GM18511 (cell line): ENCODE measurements around the gene SH3RF2.
A peak's percentile ranks its signal among the peaks of the same experiment; 100 is the strongest.
"Not testable (repeated sequence)": the region's sequence is repeated elsewhere in the genome, so short reads cannot be mapped to it uniquely, and the experiment has no call there.

Source experiments
- ATAC-seq: cut with Tn5 transposase; IDR thresholded peaks from one replicate; pipeline ENCODE4 v1.9.1; 2021; ENCODE audit warnings: mild to moderate bottlenecking, moderate library complexity; ENCODE audit not compliant: unreplicated experiment

The SH3RF2 gene

DNA sequence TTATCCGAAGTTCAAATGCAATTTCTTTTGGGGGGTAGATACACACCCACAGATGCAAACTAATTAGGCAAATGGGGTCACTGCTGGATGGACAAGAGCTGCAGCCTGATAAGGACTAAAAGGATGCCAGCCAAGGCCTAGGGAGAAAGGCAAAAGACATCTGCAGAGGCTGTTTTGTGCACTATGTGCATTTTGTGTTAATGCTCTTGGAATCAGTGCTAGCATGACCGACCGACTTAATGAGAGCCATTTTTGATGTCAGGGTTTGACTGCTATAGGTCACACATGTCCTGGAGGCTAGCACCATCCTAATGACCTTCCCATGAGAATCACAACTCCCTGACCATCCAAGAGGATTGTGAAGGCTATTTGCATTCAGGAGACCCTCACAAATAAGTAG, 134.4 kb downstream of the SH3RF2 start:
- ATAC-seq, result no peak

DNA sequence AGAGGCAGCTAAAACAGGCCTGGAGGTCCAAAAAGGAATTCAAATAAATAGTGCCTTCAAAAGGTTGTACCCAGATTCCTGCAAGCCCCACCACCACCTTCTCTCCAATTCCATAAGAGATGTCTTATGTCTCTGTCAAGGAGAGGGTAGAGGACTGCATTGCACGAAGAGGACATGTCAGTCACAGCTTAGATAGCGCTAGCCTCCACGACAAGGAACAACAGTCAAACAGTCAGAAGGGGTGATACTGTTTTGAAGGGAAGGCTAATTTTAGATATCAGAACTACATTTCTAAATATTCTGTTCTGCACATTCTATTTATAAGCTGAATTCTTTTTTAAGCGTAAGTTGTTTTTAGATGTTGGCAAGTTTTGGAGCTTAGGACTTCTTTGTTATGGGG, 134.8 kb downstream of the SH3RF2 start:
- ATAC-seq, result no peak

DNA sequence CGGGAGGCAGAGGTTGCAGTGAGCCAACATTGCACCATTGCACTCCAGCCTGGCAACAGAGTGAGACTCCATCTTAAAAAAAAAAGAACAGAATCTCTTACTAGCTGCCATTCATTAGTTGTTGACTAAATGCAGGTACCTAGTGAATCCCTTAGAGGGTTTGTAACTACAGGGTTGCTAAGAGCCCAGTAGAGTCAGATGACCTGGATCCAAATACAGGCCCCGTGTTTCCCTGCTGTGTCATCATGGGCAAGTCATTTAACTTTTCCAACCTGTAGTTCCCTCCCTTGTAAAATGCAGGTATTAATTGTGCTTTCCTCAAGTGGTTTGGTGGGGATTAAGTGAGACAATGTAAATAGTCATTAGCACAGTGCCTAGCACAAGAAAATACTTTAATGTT, 136.2 kb downstream of the SH3RF2 start:
- no peak for ATAC-seq

DNA sequence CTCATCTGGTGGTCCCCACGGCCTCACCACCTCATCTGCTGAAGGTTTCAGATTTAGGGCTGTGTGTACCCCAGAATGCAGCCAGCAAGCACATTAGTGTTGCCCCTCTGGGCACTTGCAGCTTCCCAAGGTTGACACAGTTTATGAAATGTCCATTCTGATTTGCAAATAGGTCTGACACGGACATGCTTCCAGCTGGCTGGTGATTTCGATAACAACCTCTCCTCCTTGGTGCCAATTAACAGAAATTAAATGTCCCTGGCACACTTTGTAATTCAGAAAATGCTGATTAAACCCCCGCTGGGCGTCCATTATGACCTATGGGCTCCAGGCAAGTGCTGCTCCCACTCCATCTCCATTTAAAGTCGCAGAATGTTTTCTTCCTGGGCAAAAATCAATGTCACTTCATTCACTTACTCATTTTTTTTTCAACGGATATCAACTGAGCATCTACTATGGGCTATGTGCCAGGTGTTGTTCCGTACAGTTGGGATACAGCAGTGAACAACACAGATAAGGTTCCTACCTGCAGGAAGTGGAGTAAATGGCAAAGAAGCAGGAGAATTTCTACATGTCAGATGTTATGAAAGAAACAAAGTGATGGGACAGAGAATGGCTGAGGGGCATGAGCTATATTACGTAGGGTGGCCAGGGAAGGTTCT, 137.0 kb downstream of the SH3RF2 start:
- ATAC-seq, result no peak

DNA sequence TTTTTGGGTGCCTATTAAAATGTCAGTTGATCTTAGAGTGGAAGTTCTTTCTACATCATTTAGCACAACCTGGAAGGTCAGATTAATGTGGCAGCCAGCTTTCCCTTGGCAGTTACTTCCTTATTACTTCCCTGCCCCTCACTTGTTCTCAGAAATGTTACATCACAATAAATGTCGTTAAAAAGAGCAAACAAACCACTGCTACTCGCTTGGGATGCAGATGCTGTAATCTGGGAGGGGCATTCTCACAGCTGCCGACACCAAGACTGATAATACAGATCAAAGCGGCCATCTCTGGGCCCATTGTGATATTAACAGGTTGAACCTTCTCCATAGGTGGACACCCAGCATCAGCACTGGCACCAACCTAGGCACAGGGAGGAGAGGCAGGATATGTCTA, 139.7 kb downstream of the SH3RF2 start:
- ATAC-seq, result no peak

DNA sequence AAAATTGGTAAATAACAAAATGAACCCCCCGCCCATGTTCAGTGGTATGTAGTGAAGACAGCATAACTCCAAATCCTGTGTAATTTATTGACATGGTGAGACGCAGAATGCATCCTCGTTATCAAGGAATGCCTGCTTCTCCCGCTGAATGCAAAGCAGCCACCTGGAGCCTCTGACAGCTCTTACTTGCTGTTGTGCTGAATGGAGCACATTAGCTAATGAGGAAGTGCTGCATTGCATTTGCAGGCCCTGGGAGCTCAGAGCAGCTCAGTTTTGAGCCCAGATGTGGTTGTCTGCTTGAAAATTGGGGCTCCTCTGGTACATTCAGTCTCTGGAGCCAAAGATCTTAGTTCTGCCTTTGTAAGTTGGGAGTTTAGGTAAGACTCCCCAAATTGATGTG, 140.1 kb downstream of the SH3RF2 start:
- ATAC-seq, result no peak

DNA sequence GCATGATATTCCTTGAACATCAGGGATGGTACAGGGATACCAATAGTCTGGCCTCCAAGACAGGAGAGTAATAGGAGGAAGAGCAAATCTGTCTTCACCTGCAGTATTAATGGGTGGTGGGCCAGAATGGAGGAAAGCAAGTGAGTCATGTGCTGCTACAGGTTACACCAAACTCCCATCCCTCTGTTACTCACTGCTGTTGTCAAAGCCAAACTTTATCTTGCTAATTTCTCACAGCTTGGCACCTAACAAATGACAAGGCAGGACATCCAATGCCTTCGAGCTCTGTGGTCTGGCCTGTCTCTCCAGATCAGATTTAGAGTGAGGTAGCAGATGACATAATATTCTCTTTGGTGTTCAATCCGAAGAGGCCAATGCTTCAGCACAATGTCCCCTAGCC, 142.2 kb downstream of the SH3RF2 start:
- no peak for ATAC-seq

DNA sequence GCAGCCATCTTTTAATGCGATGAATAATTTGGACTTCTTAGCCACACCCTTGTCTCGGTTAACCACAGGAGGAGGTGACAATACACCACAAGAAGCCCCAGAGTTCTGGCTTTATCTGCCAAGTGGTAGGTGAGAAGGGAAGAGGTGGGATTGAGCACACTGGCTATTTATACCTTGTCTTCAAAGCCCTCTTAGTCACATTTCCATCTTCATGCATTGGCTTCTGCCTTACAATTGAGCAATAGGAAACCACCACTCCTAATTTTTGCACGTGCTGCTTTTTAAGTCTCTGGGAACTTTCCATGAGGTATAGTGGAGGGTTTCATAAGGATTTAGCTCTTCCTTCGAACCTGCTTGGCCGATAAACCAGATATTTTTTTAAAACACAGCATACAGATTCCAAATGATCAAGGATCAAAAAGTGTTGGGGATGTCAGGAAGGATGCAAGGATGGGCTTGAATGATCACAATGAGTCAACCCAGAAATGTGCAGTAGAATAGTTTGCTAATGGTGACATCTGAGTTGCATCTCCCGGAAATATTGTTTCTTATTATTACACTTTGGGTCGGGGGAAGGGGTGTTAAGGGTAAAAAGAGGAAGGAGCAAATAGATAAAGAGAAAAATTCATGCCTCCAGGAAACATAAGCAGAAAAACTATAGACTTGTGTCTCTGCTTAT, 143.5 kb downstream of the SH3RF2 start:
- peak; percentile 33 for ATAC-seq

DNA sequence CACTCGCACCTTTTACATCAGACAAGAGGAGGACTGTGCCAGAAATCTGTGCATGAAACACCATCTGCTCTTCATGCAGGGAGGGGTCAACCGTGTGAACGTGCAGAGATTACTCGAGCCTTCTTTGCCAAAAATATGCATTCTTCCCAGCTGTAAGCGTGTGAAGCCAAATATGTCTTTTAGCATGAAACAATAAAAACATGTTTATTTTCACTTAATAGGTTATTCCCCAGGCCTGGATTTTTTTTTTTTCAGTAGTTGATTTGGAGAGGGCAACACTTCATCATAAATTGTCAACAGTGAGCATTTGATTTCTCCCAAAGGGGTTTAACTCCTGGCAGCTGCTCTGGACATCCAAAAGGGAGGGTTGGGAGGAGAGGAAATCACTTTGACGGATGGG, 145.2 kb downstream of the SH3RF2 start:
- no peak for ATAC-seq

DNA sequence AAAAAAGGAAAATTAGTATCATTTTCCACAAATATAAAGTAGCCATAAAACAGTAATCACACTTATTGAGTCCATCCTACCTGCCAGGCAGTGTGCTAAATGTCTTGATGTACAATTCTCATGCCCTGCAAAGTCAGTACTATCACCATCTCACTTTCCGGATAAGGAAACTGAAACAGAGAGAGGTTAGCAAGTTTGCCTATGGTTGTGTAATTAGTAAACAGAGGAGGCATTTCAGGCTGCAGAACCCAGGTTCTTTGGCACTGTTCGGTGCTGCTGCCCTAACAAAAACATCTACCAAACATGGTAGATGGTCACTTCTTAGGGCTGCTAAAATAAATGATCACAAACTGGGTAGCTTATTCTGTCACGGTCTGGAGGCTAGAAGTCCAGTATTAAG, 146.4 kb downstream of the SH3RF2 start:
- peak; percentile 94 for ATAC-seq

DNA sequence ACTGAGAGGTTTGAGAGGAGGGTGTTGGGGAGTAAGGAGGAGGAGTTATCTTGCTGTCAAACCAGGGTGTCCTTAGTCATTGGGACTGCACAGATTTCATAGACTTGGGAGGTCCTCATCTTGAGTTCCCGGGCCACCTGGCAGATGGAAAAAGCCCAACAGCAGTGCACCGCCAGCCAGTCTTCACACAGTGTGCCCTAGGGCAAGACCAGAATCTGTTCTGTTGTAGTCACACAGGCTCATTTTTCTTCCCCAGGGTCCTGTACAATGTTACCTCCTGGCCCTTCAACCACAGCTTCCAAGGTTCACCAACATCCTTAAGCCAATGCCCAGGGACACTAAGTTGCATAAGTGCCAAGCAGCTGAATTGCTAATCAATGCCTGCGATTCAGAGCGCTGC, 148.0 kb downstream of the SH3RF2 start:
- no peak for ATAC-seq

DNA sequence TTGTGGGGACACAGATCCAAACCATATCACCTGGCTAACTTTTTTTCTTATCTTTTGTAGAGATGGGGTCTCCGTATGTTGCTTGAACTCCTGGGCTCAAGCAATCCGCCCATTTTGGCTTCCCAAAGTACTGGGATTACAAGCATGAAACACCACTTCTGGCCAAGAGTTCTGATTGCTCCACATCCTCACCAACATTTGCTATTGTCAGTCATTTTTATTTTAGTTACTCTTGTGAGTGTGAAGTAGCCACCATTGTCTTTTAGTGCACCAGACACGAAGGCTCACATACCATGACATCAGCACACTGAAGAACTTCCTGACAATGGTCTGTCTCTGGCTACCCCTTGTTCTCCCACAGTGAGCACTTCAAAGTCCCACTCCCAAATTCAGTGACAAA, 151.7 kb downstream of the SH3RF2 start:
- no peak for ATAC-seq

DNA sequence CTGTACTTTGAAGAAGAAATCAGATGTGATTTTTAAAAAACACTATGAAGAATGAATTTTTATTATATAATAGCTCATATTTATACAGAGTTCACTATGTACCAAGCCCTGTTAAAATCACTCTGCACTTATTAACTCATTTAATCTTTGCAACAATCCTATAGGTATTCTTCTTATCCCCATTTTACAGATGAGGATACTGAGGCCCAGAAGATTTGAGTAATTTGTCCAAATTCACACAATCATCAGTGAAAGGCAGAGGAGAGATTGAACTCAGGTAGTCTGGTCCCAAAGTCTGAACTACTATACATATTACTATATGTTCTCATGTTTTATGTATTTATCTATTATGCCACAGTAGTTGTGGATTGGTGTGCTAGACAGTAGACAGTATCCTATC, 152.9 kb downstream of the SH3RF2 start:
- no peak for ATAC-seq

DNA sequence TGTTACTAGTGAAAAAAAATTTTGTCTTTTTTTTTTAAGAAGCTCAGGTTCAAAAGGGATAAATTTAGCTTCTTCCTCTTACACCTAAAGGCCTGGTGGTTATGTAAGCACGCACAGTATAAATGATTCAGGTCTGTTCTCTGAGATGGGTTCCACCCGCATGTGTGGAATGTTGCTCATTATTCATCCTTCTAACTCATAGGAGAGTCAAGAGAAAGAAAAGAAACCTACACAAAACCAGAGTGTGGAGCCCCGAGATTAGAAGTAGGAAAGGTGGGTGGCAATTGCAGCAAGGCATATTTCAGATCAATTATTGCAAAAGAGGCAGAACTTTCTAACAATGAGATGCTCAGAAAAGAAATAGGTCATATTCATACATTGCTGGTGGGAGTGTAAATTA, 155.5 kb downstream of the SH3RF2 start:
- no peak for ATAC-seq

DNA sequence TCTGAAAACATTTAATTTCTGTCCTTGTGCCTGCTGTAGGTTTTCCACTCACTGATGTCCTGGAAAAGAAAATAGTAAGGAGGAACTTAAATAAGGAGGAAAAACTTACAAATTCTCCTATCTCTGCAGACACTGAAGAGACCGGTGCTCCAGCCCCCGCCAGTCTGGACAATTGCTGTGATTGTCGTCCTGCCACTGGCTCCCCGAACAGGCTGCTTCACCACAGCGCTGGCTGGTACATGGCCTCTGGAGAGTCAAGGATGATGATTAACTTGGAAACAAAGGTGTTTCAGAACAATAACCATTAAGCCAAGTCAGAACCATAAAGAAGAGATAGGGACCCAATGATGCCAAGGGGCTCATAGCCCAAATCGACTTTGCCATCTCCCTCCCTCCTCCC, 161.7 kb downstream of the SH3RF2 start:
- no peak for ATAC-seq

DNA sequence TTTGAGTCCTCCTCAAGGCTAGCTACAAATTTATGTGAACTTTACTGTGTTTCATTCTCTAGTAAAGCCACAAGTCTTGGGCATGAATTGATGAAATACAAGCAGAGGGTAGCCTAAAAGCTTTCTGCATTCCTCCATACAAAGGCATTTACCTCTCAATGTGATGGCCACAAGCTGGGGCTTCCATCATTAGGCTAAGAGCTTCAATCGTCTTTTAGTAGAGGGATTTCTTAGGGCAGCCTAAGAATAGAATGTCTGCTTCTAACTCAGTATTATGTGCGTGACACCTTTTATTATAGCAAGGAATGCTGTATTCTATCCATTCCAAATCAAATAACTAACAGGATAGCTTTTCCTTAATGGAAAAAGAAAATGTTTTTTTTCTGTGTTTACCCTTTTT, 165.3 kb downstream of the SH3RF2 start:
- no peak for ATAC-seq

DNA sequence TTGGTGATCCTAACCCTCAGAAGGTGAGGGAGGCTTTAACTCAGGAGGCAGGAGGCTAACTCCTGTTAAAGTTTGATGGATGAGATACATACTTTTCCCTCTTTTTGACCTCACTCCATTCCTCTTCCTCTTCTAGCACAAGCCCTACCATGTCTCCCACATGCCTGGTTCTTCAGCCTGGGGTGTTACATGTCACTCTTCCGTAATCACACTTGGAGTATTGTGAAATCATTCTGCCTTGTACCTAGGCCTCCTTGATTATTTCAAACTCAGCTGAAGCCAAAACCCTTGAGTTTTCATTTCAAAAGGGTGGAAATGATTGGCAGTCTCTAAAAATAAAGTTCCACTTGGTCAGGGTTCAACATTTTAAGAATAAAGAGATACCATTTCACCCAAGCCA, 167.2 kb downstream of the SH3RF2 start:
- ATAC-seq, result no peak

DNA sequence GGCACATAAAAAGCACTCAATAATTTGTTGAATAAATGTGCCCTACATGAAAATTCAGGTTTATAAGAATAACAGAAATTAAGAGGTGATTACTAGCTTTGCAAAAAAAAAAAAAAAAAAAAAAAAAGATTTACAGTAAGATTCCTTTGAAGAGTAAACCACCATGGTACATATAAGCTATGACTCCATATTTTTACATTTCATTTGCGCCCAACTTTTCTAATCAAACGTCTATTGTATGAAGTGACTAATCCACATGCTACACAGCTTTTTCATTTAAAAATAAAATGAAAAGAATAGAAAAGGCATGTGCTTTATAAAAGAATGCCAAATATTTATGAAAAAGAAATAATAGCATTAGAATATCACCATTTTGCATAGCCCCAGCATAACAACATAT, 169.1 kb downstream of the SH3RF2 start, which contains the start of gene PLAC8L1:
Gene PLAC8L1 (minus strand): TSS at position 101 of the 400 bp plus-strand sequence. CDS start 1,266 bp downstream, outside the sequence.
- ATAC-seq, result no peak

DNA sequence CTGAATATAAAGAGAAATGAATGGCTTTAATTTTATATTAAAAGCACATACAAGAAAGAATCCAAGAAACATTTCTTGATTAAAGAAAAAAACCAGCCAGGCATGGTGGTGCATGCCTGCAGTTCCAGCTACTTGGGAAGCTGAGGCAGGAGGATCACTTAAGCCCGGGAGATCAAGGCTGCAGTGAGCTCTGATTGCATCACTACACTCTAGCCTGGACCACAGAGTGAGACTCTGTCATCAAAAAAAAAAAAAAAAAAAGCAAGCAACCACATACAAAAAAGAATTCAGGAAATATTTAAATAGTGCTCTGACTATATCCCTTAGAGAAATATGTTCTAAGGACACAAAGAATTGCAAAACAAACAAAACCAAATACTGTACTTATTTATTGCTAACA, 171.5 kb downstream of the SH3RF2 start:
- ATAC-seq, result no peak

DNA sequence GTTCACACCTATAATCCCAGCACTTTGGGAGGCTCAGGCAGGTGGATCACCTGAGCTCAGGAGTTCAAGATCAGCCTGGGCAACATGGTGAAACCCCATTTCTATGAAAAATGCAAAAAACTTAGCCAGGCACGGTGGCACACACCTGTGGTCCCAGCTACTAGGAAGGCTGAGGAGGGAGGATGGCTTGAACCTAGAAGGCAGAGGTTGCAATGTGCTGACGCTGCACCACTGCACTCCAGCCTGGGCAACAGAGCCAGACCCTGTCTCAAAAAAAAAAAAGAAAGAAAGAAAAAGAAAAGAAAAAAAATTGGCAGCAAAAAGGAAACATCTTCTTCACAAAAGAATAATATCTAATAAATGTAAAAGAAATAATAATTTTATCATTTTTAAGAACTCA, 172.5 kb downstream of the SH3RF2 start:
- ATAC-seq, result not testable (repeated sequence)

DNA sequence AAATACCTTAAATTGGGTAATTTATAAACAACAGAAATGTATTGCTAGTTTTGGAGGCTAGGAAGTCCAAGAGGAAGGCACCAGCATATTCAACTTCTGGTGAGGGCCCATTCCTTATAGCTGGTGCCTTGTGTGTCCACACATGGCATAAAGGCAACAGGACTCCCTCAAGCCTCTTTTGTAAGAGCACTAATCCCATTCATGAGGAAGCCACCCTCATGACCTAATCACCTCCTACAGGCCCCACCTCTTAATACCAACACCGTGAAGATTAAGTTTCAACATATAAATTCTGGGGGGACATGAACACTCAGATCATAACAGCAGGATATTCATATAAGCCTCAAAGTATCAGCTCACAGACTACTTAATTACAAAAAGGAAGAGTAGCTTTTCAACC, 173.0 kb downstream of the SH3RF2 start:
- ATAC-seq, result no peak

DNA sequence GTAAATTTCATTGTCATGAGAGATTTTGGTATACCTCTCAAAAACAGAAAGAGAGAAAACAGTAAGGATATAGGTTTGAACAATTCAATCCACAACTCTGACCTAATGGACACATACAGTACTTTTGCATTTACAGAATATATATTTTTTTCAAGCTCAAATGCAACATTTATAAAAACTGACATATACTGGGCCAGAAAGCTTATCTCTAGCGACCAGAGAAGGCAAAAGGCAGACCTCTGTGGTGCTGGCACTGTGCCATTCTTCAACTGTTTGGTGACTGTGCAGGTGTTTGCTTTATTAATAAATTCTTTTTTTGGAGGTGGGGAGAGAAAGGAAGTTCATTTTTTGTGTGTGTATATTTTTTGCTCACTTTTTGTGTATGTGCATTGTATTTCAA, 175.0 kb downstream of the SH3RF2 start:
- no peak for ATAC-seq

DNA sequence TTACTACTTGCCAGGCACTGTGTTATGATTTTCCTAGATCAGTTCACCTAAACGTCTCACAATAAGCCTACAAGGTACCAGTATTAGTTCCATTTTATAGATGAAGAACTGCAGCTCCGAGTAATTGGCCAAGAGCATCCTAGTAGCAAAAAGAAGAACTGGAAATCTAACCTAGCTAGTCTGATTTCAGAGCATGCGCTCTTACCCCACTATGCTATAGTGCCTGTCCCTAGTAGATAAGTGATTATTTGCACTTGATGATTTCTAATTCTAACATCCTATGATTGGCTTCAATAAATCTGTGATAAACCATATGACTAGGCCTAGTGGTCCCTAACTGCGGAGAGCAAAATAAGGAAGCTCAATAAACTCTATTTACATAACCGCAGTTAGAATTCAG, 176.1 kb downstream of the SH3RF2 start:
- no peak for ATAC-seq
